ENCODE results near the gene CCDC91.
A peak's percentile ranks its signal among the peaks of the same experiment; 100 is the strongest.

Gene CCDC91

GRCh38 chr12:28162697-28163096, 27.6 kb upstream of the CCDC91 start:
- Histone ChIP-seq H3K4me1 (peaks cover 16% of the 10 kb centered on the region), H3K9me3 (peaks cover 19% of the 10 kb centered on the region)
- TF ChIP-seq Cebpa-rat (IDR thresholded peaks at IDR 0.05) = no peak

GRCh38 chr12:28164644-28165275, 25.5 kb upstream of the CCDC91 start:
- H3K27me3 ChIP-seq = no peaks in the 10 kb centered on the region
- no peak overlapping the region for H3K27ac ChIP-seq
- no peaks in the 10 kb centered on the region for H3K36me3 ChIP-seq
- no peak overlapping the region for H3K4me3 ChIP-seq
- no peak for TF ChIP-seq Cebpa-rat (IDR thresholded peaks at IDR 0.05)
- H4K20me1 ChIP-seq = no peaks in the 10 kb centered on the region
- no peak overlapping the region for H3K4me2 ChIP-seq
- H3K9me3 ChIP-seq = peaks cover 23% of the 10 kb centered on the region
- peaks cover 11% of the 10 kb centered on the region for H3K4me1 ChIP-seq
- no peak overlapping the region for H3K9ac ChIP-seq

More at GRCh38 chr12:28162697-28163096, 27.6 kb upstream of the CCDC91 start:
- no peak overlapping the region for H3K27ac ChIP-seq
- peak overlapping the region; percentile 55 for H3K4me2 ChIP-seq
- no peak overlapping the region for H3K9ac ChIP-seq
- H3K4me3 ChIP-seq = 0 out of 2 replicates have a peak overlapping the region, but pooled peaks have one; percentile 21
- no peaks in the 10 kb centered on the region for H4K20me1 ChIP-seq
- H3K36me3 ChIP-seq = no peaks in the 10 kb centered on the region
- no peaks in the 10 kb centered on the region for H3K27me3 ChIP-seq

DNA sequence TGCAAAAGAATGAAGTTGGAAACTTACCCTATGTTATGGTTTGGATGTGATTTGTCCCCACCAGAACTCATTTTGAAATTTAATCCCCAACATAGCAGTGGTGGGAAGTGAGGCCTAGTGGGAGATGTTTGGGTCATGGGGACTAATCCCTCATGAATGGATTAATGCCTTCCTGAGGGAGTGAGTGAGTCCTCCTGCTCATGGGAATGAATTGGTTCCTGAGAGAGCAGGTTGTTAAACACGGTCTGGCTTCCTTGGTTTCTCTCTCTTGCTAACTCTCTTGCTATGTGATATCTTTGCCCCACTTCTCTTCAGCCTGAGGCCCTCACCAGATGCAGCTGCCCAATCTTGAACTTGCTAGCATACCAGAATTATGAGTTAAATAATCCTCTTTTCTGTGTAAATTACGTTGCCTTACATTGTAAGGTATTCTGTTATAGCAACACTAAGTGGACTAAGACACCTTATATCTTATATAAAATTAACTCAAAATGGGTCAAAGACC, 22.2 kb upstream of the CCDC91 start:
- no peak overlapping the region for H3K27ac ChIP-seq

DNA sequence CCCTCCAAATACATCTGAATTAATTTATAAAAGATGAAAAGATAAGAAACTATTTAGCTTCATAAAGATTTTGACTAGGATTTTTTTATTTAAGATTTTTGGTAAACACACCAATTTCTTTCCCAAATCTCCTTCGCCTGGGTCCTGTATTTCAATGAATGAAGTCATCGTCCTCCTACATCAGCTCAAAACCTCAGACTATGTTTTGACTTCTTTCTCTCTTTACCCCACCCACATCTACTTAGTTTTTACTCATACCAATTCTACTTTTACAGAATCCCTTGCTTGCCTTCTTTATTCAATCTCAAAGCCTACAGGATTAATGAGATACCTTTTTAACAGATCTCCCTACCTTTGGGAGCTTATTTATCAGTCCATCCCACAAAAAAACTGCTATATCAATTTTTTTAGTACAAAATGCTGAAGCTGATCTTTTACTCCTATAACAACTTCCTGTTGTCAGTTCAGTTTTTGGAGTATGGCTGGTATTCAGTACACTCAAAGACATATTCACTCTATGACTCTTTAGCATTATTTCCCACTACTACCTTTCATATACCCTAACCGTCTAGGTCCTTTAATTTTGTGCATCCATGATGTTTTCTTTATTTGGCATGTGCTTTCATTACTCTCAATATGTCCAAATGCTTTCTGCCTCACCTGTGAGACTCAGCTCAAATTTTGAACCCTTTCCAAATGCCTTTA, 18.7 kb upstream of the CCDC91 start:
- Histone ChIP-seq H3K4me1 (peaks cover 23% of the 10 kb centered on the region), H4K20me1 (no peaks in the 10 kb centered on the region), H3K9me3 (0 out of 2 replicates have a peak, but pooled peaks cover 4% of the 10 kb centered on the region), H3K9ac (no peak overlapping the region), H3K27ac (no peak overlapping the region), H3K4me2 (no peak overlapping the region), H3K36me3 (no peaks in the 10 kb centered on the region), H3K27me3 (no peaks in the 10 kb centered on the region), H3K4me3 (no peak overlapping the region)
- no peak for TF ChIP-seq Cebpa-rat (IDR thresholded peaks at IDR 0.05)

More for the DNA sequence above, 22.2 kb upstream of the CCDC91 start:
- Histone ChIP-seq H3K27me3 (no peaks in the 10 kb centered on the region), H3K4me2 (no peak overlapping the region), H4K20me1 (no peaks in the 10 kb centered on the region), H3K4me3 (no peak overlapping the region), H3K36me3 (no peaks in the 10 kb centered on the region), H3K4me1 (peaks cover under 1% of the 10 kb centered on the region; the same call in 1 of the 2 replicates), H3K9me3 (peaks cover 7% of the 10 kb centered on the region), H3K9ac (no peak overlapping the region)
- no peak for TF ChIP-seq Cebpa-rat (IDR thresholded peaks at IDR 0.05)

DNA sequence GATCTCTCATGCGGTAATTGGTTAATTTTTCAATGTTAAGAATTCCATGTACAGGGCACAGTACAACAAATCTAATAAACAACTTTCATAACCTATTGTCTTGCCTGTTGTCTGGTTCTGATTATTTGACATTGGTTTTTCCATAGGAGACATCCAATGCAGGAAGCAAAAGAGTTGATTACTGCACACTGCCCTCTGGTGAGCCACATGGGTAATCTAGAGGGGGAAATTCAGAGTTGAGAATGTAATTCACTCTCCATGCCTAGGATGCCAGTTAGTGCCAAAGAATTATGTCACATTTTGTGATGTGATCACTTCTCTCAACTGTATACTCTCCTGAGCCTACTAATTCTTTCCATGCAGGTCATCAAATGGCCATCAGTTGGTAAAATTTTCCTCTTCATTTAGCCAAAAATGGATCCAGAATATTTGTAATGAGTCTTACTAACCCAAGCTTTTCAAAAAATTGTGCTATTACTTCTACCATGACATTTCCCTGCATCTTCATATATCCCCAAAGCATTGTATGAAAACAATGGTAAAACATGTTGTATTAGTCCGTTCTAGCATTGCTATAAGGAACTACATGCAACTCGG, 17.7 kb upstream of the CCDC91 start:
- H3K4me2 ChIP-seq = no peak overlapping the region
- no peak overlapping the region for H3K9ac ChIP-seq
- no peak overlapping the region for H3K27ac ChIP-seq
- no peak for TF ChIP-seq Cebpa-rat (IDR thresholded peaks at IDR 0.05)
- no peak overlapping the region for H3K4me3 ChIP-seq
- no peaks in the 10 kb centered on the region for H3K27me3 ChIP-seq
- peaks cover 34% of the 10 kb centered on the region for H3K4me1 ChIP-seq
- no peaks in the 10 kb centered on the region for H3K36me3 ChIP-seq
- H4K20me1 ChIP-seq = no peaks in the 10 kb centered on the region
- 0 out of 2 replicates have a peak, but pooled peaks cover 4% of the 10 kb centered on the region for H3K9me3 ChIP-seq

DNA sequence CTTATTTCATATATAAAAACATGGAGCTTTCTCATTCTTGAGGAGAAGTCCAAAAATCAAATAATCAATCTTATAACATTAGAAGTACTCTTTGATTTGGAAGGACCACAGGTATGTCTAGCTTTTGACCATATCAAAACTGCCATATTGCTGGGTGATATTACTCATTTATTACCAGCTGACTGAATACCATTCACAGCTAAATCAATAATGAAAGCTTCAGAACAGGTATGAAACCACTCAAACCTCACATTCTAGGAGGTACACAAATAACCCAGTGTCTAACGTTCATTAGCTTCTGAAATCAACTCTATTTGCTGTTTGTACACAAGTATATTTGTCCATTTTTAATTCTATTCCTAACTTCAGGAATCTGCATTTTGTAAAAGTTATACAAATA, 16.8 kb upstream of the CCDC91 start:
- no peak for TF ChIP-seq Cebpa-rat (IDR thresholded peaks at IDR 0.05)
- Histone ChIP-seq H3K36me3 (no peaks in the 10 kb centered on the region), H3K4me3 (no peak overlapping the region), H3K9ac (no peak overlapping the region), H3K9me3 (no peaks in the 10 kb centered on the region), H3K4me1 (peaks cover 42% of the 10 kb centered on the region), H3K27me3 (no peaks in the 10 kb centered on the region), H4K20me1 (no peaks in the 10 kb centered on the region), H3K27ac (no peak overlapping the region), H3K4me2 (no peak overlapping the region)

- Histone ChIP-seq H3K27ac (peak overlapping the region; percentile 85), H3K4me2 (peak overlapping the region; percentile 83), H4K20me1 (no peaks in the 10 kb centered on the region), H3K4me1 (peaks cover 42% of the 10 kb centered on the region), H3K4me3 (no peak overlapping the region), H3K27me3 (no peaks in the 10 kb centered on the region), H3K36me3 (no peaks in the 10 kb centered on the region), H3K9me3 (no peaks in the 10 kb centered on the region), H3K9ac (no peak overlapping the region)
- no peak for TF ChIP-seq Cebpa-rat (IDR thresholded peaks at IDR 0.05)
Measured at GRCh38 chr12:28175098-28175589, 15.1 kb upstream of the CCDC91 start.

DNA sequence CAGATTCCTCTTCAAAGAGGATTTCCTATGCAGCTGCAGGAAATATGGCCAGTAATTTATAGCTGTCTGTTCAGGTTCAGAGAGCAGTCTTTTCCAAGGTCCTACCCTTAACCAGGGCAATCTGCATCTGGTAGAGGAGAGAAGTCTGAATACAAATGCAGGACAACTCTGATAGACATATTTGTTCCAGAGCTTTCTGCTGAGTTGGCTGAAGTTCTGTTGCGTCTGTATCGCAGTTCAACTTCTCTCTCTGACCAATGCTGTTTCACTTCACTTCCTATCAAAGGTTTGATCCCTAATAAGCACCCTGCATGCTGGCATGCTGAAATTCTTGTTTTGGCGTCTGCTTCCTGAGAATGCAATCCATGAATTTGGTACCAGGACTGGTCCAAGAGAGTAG, 14.0 kb upstream of the CCDC91 start:
- no peak for TF ChIP-seq Cebpa-rat (IDR thresholded peaks at IDR 0.05)
- no peaks in the 10 kb centered on the region for H4K20me1 ChIP-seq
- no peaks in the 10 kb centered on the region for H3K27me3 ChIP-seq
- H3K36me3 ChIP-seq = no peaks in the 10 kb centered on the region
- H3K4me1 ChIP-seq = peaks cover 42% of the 10 kb centered on the region
- peak overlapping the region; percentile 64 for H3K9ac ChIP-seq
- no peak overlapping the region; the same call in 1 of the 2 replicates for H3K4me3 ChIP-seq
- no peaks in the 10 kb centered on the region for H3K9me3 ChIP-seq
- peak overlapping the region; percentile 83 for H3K4me2 ChIP-seq
- H3K27ac ChIP-seq = peak overlapping the region; percentile 85

GRCh38 chr12:28177461-28177860, 12.8 kb upstream of the CCDC91 start:
- H4K20me1 ChIP-seq = no peaks in the 10 kb centered on the region
- H3K9ac ChIP-seq = peak overlapping the region; percentile 64; the same call in 1 of the 2 replicates
- H3K4me2 ChIP-seq = peak overlapping the region; percentile 83
- no peak overlapping the region for H3K4me3 ChIP-seq
- H3K27ac ChIP-seq = peak overlapping the region; percentile 85
- H3K4me1 ChIP-seq = peaks cover 42% of the 10 kb centered on the region
- H3K36me3 ChIP-seq = no peaks in the 10 kb centered on the region
- TF ChIP-seq Cebpa-rat (IDR thresholded peaks at IDR 0.05) = no peak
- H3K9me3 ChIP-seq = no peaks in the 10 kb centered on the region
- H3K27me3 ChIP-seq = no peaks in the 10 kb centered on the region
